Hindlimb muscle (tissue), 1 donor: ENCODE data around the gene PLXNA2. TPM values are rescaled to one million over a fixed set of nuclear protein-coding genes. Genes with fewer than 3 reads are reported as not detected.

Experiments
- DNase-seq: peaks from one replicate; pipeline ENCODE4 v3.0.0-alpha.2; 2013
- polyA plus RNA-seq: library from polyadenylated mRNA; unstranded; fragments of 120-200 nt; gene quantifications from one replicate; pipeline ENCODE4 v1.2.1, GENCODE V29; 2013; ENCODE audit not compliant: insufficient read length

PLXNA2 gene
- polyA plus RNA-seq, 1 donor = 43.8 TPM

GRCh38 chr1:208179263-208179816, 64.8 kb downstream of the PLXNA2 start:
- no peak for DNase-seq

DNA sequence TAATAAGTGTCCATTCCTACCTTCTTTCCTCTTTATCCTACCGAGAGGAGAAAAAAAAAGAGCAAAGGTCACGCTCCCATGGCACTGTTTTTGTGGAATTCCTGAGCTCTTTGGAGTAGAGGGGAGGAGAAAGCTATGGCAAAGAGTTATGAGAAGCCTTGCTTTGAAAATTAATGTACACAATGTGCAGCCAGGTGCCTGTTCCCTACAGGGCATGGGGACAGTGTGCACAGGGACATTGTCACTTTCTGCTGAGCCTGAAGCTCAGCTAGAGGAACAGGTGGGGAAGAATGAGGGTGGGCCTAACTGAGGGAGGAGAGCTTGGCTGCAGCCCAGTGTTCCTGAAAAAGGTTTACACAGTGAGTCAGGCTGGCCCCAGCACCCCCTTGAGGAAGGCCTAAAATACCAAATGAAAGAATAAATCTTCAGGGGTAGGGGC, 66.1 kb downstream of the PLXNA2 start:
- no peak for DNase-seq

GRCh38 chr1:208177656-208178055, 66.5 kb downstream of the PLXNA2 start:
- DNase-seq = no peak

DNA sequence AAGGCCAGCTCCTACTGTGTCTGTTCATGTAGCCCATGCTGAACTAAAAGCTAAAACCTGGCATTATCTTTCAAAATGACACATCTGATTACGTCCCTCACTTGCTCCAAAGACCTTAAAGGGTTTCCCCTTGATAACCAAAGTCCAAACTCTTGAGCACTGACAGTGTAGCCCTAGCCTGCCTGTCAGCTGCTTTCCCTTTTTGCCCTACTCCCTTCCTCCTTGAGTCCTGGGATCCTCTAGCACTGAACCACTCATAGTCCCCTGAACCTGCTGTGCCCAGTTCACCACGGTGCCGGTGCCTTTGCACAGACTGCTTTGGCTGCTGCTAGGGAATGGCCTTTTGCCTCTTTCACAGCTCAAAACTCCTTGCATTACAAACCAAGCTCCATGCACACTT, 67.5 kb downstream of the PLXNA2 start:
- DNase-seq = no peak

GRCh38 chr1:208175508-208175895, 68.7 kb downstream of the PLXNA2 start:
- no peak for DNase-seq

GRCh38 chr1:208174731-208175507, 69.3 kb downstream of the PLXNA2 start:
- DNase-seq = no peak

DNA sequence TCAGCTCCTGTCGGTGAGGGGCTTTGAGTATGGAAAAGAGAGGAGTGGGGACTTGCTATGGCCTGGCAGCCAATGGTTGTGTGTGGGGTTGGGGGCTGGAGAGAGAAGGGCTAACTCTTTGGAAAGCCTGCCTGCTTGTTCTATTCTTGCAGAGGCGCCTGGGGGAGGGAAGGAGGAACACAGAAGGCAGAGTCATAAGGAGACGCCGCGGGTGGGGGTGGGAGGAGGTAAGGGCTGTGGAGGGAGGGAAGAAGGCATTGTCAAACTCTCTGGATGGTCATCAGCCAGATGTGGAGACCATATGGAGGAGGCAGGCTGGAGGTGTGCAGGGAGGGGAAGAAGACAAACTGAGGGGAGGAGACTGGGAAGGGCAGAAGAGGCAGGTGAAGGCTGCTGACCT, 70.0 kb downstream of the PLXNA2 start:
- no peak for DNase-seq

GRCh38 chr1:208173749-208174148, 70.4 kb downstream of the PLXNA2 start:
- DNase-seq = no peak

- DNase-seq = no peak
Measured at GRCh38 chr1:208172423-208173145, 71.6 kb downstream of the PLXNA2 start.

- no peak for DNase-seq
Measured at GRCh38 chr1:208171616-208172422, 72.4 kb downstream of the PLXNA2 start.

- DNase-seq = no peak
Measured at GRCh38 chr1:208170252-208170651, 73.9 kb downstream of the PLXNA2 start.

- no peak for DNase-seq
Measured at GRCh38 chr1:208169081-208169879, 74.9 kb downstream of the PLXNA2 start.

DNA sequence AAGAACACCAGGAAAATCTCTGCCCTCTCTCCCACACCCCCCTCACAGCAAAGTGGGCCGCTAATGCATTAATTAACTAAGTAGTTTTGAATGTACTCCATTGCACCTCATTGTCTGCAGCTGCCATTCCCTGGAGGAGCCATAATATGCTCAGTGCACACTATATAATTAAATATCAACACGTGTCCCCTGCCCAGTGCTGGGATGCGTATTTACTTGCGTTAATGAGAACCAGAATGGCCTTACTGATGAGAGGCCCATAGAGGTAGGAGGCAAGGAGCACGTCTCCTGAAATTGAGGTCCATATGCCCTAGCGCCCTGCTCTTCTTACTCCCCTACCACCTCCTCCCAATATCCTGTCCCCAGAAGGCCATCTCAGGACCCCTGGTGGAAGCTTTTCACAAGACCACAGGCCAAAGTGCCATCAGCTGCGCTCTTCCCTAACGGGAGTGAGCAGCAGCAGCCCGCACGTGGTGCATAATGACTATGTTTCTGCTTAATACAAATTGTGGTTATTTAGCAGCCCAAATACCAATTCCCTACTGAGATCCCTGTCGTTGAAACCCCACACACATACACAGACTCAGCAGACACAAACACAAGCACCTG, 76.8 kb downstream of the PLXNA2 start:
- DNase-seq = no peak

- no peak for DNase-seq
Measured at GRCh38 chr1:208166340-208167138, 77.6 kb downstream of the PLXNA2 start.

DNA sequence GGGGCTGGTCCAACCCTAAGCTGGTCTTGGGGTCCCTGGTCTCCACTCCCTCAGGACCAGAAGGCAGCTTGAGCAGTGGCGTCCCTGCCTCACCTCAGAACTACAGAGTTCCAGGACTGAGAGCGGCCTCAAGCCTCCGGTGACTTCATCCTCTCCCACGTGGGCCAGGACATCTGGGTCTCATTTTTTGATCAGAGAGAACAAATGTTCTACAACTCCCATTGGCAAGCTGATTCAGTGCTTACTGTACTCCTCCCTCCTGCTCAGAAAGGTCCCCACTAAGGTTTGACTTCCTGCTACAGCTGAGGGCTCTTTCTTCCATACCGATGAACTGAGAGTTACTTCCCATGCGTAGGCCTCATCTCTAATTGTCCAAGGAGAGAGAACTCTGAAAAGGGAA, 78.5 kb downstream of the PLXNA2 start:
- DNase-seq = no peak

DNA sequence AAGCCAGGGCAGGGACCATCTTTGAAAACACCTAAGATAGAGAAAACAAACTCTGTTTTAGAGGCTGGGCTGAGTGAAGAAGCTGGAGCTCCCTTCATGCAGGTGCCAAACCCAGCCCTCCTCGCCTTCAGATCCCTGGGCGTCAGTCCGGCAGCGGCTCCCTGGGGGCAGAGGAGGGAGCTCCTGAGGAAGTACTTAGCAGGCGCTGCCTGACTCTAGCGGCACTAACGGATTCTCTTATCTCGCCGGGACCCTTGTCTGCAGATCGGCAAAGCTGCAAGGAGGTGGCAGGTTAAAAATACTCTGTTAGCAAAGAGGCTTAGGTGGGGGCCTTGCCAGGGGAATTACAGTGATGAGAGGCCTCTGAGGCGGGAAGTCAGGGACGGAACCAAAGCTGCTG, 79.6 kb downstream of the PLXNA2 start:
- DNase-seq = no peak

DNA sequence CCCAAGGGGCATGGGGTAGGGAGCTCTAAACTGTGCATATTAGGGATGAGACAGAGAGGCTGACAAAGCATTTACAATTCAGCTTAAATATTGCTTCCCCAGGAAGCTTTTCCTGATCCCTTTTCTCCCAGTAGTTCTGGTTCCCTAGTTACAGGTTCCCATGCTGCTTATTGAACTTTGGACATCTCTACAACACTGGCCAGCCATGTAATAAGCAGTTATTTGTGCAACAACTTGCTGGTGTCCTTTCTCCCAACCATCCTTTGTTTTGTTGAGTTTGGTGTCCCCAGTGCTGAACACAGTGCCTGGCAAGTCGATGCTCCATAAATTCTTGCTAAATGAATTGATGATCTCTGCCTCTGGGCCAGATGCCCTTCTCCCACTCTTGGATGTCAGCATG, 80.6 kb downstream of the PLXNA2 start:
- DNase-seq = no peak

DNA sequence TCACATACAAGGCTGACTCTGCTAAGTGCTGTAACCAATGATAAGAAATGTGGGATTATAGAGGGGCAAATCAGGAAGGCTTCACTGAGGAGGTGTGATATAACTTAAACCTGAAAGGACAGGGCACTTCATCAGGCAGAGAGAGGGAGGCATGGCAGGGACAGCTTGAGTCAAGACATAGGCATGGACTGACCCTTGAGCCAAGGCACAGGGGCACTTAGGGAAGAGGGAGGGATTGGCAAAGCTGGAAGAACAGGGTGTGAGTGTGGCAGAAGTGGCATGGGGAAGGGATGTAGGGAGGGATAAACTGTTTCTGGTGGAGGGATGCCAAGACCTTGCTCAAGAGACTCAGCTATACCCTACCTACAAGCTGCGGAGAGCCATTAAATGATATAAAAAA, 81.3 kb downstream of the PLXNA2 start:
- DNase-seq = no peak

DNA sequence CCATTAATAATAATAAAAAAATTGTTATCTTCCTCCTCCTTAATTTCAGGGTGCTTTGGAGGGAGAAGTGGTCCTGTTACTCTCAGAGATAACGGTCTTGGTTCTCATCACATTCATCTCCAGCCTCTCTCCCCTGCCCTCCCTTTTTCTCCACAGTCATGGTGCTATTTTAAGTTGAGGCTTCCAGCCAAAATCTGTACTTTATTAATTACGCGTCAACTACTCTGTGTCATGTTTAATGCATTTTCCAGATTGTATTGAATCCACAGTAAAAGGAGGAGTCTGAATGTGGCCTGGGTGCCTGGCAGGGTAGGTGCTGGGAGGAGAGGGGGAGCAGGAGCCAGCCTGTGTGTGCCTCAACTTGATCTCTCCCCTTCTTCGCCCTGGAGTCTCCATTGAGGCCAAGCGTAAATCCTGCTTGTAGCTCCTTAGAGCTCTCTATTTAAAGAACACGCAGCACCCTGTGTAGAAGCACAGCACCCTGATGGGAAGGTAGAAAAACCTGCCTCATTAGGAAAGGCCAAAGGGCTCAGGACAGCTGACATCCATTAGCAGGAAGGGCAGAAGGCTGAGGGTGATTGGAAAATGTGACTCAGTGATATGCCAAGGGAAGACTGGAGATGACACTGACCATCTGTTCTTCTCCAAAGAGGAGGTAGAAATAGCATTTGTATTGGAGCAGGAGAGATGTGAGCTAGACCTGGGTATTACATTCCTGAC, 82.4 kb downstream of the PLXNA2 start:
- no peak for DNase-seq

- DNase-seq = no peak
Measured at GRCh38 chr1:208161005-208161404, 83.2 kb downstream of the PLXNA2 start.
